Omental fat pad (tissue), 4 donors: Measurements from ENCODE around the gene PHACTR4. TPM values are rescaled to one million over a fixed set of nuclear protein-coding genes. Genes with fewer than 3 reads are reported as not detected.

Source experiments
- ATAC-seq: fragments of 150-250 bp; one replicate; pipeline ENCODE4 v1.9.1; 2016; ENCODE audit warnings: mild to moderate bottlenecking, moderate library complexity; ENCODE audit not compliant: low FRiP score
- DNase-seq: peaks from one replicate; pipeline ENCODE4 v3.0.0-alpha.2; 2019; ENCODE audit warnings: low spot score
- CTCF ChIP-seq, 3 donors: fragments of 450-650 bp; IDR thresholded peaks; one replicate each; pipeline ENCODE4 v1.5.1; 2016 to 2017; ENCODE audit warnings: antibody characterized with exemption in 3 of 3, mild to moderate bottlenecking in 3 of 3, moderate library complexity in 2 of 3
- total RNA-seq, 4 donors: library from RNA; depleted of rRNA; stranded (reverse); fragments of >200 nt; gene quantifications; one replicate each; pipeline ENCODE4 v1.1.0, GENCODE V29; 2016

Gene PHACTR4
- total RNA-seq, 4 donors from 2014 or later, result 13.1 to 22.1 (median 15.8) TPM

GRCh38 chr1:28394136-28394535 lies 24.6 kb downstream of the PHACTR4 start:
- ATAC-seq (no peak), DNase-seq (no peak)
- no peak for TF ChIP-seq CTCF (IDR thresholded peaks at IDR 0.05)

- DNase-seq (no peak), ATAC-seq (no peak)
- no peak for TF ChIP-seq CTCF (IDR thresholded peaks at IDR 0.05)
These were observed 25.6 kb downstream of the PHACTR4 start for GRCh38 chr1:28395181-28395580.

GRCh38 chr1:28401760-28402159 lies 32.2 kb downstream of the PHACTR4 start:
- DNase-seq (no peak), ATAC-seq (no peak)
- TF ChIP-seq CTCF (IDR thresholded peaks at IDR 0.05), result no peak

GRCh38 chr1:28409090-28409489 lies 39.5 kb downstream of the PHACTR4 start:
- DNase-seq (no peak), ATAC-seq (no peak)
- no peak for TF ChIP-seq CTCF (IDR thresholded peaks at IDR 0.05)

- TF ChIP-seq CTCF (IDR thresholded peaks at IDR 0.05), result no peak
- no peak for DNase-seq
- ATAC-seq, result no peak
These were observed 42.1 kb downstream of the PHACTR4 start for GRCh38 chr1:28411656-28412055.

- no peak for TF ChIP-seq CTCF (IDR thresholded peaks at IDR 0.05)
- no peak for DNase-seq
- no peak for ATAC-seq
These were observed 43.2 kb downstream of the PHACTR4 start for GRCh38 chr1:28412731-28413130.

- DNase-seq (no peak), ATAC-seq (no peak)
- TF ChIP-seq CTCF (IDR thresholded peaks at IDR 0.05), result no peak
These were observed 47.1 kb downstream of the PHACTR4 start for GRCh38 chr1:28416509-28417194.
